Limb (tissue), 2 donors: ENCODE results near the gene FSTL3.
A peak's percentile ranks its signal among the peaks of the same experiment; 100 is the strongest.
"Not testable (repeated sequence)": the region's sequence is repeated elsewhere in the genome, so short reads cannot be mapped to it uniquely, and the experiment has no call there.

Source experiments
- DNase-seq, 2 donors: peaks; one replicate each; pipeline ENCODE4 v3.0.0-alpha.2; 2016; ENCODE audit errors: extremely low spot score in 2 of 2

The FSTL3 gene

DNA sequence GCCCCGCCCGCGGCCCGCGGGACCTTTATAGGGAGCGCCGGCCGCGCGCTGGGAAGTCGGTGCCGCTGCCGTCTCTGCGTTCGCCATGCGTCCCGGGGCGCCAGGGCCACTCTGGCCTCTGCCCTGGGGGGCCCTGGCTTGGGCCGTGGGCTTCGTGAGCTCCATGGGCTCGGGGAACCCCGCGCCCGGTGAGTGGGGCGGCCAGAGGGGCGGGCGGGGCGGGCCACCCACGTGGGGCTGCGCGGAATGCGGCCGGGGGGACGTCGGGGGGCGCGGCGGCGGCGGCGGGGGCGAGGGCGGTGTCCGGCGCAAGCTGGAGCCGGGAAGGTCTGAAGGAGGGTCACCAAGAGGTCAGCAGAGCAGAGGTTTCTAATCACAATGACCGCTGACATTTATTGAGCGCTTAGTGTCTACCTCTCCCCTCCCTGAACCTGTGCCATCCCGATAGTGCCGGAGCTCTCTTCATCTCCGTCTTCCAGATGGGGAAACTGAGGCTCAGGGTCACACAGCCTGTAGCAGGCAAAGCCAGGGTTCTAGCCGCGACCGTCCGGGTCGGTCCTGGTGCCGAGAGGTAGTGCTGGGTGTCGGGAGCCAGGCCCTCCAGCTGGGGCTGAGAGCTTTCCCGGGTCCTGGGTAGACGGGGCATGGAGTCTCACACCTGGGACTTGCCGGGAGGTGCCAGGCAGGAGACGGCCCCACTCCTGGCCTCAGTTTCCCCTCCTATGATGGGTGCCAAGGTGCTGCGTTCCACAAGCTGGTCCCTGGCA, at the start of gene FSTL3:
FSTL3 (plus strand) TSS at position 54 of the 767 bp plus-strand sequence; CDS start at position 86, 32 bp downstream.
- DNase-seq = peak in 1 of 2 donors; percentile 69

DNA sequence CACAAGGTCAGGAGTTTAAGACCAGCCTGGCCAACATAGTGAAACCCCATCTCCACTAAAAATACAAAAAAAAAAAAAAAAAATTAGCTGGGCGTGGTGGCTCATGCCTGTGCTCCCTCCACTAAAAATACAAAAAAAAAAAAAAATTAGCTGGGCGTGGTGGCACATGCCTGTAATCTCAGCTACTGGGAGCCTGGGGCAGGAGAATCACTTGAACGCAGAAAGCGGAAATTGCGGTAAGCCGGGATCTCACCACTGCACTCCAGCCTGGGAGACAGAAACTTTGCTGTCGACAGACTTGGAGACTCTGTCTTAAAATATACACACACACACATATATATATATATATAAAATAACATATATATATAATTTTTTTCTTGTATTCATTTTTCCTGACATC, 49.6 kb upstream of the FSTL3 start:
- DNase-seq = not testable (repeated sequence)

DNA sequence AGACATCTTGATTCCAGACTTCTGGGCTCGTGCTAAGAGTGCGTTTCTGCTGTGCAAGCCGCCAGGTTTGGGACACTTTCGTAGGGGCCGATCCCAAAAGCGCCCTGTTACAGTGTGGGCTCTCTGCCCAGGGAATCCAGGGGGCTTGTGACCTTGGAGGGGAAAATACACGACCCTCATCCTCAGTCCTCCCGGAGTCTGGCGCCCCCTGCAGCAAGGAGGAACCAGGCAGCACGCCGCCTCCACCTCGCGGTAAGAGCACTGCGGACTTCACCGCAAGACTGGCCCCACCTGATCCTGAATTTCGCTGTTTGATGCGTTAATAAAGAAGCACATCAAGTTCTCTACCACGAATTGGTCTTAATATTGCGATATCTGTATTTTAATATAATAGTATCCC, 48.0 kb upstream of the FSTL3 start:
- no peak for DNase-seq

DNA sequence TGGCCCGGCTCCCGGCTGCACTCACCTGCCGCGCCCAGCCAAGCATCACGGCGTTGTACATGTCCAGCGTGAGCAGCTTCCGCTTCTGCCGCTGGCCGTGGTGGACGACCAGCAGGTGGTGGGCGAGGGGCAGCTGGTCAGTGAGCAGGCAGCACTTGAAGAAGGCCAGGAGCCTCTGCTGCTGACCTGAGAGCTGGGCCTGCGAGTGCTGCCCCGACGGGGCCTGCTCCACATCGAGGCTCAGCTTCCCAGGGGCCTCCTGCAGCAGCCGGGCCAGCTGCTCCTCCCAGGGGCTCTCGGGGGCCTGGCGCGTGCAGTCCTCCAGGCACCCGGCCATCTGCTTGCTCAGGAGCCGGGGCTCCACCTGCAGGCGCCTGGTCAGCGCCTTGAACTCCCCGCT, 46.7 kb upstream of the FSTL3 start:
- DNase-seq = not testable (repeated sequence)

DNA sequence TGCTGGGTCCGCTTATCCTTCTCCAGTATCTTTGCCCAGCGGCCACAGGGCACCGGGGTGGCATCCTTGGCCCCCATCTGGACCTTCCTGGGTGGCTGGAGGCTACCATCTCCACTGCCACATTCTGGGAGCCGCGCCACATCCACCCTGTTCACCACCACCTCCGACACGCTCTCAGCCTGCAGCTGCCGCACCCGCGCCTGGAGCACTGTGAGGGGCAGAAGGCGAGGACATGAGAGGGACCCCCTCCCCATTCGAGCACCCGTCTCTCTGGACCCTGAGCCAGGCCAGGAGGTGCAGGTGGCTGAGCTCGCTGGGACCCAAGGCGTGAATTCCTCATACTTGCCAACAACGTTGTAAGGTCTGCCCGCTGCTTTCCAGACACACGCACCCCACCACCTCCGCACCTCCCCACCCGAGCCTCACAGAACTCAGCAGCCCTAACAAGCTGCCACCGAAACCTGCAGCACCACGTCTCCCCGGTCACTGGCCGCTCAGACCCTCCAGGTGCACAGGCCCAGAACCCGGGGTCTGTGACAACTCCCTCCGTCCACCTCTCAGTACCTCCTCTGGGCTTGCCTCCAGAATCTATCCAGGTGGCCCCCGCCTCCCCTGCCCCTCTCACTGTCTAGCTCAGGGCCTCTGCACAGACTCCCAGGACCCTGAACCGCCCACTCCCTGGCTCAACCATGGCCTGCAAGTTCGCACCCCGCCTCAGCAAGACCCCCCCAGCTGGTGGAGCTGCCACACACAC, 46.1 kb upstream of the FSTL3 start:
- DNase-seq = no peak

DNA sequence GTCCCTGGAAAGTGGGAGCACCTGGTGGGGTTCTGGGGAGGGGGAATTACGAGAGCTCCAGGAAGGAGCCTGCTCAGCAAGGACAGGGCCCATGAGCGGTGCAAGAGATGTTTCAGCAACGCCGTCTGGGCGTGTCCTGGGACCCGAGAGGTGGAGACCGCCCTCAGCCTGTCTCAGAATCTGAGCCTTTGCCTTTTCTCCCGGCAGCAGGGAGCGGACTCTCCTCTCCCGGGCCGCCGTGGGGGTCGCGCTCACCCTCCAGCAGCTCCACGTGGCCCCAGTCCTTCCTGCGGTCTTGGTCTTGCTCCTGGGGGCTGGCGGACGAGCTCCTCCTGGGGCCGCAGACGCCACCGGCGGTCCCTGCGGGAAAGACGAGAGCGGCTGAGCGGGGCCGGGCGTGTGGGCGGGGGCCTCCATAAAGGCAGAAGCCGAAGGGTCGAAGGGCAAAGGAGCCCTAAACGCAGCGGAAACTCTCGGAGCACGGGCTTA, 43.6 kb upstream of the FSTL3 start:
- DNase-seq = no peak

DNA sequence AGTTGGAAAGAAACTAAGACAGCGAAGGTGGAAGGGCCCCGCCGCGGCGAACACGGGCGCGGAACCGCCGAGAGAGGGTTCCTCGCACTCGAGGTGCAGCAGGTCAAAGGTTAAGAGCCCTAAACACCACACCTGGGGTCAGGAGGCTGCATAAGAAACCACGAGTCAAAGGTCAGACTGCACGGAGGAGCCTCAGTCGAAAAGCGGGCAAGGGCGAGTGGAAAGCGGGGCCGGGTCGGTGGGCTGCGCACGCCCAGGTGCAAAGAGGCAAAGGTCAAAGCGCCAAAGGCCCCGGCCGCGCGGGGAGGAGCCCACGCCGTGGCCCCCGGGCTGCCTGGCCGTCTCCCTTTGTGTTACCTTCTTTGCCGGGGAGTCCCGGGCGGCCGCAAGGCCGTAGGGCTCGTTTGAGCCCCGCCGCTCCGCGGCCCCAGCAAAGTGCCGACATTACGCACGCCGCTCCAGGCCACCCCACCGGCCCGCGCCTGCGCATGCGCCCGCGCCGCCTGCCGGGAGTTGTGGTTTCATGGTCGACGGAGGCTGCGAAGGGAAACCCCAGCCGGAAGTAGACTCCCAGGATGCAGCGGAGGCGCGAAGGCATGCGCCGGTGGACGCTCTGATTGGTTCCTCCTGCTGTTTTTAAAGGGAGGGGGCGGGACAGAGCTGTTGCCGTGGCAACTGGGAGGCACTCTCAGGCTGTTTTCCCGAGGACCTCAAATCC, 43.0 kb upstream of the FSTL3 start, which contains the start of gene POLRMT:
POLRMT (minus strand) TSS at position 470 of the 718 bp plus-strand sequence; CDS start at position 445, 25 bp downstream.
- peak; percentile 97 for DNase-seq

DNA sequence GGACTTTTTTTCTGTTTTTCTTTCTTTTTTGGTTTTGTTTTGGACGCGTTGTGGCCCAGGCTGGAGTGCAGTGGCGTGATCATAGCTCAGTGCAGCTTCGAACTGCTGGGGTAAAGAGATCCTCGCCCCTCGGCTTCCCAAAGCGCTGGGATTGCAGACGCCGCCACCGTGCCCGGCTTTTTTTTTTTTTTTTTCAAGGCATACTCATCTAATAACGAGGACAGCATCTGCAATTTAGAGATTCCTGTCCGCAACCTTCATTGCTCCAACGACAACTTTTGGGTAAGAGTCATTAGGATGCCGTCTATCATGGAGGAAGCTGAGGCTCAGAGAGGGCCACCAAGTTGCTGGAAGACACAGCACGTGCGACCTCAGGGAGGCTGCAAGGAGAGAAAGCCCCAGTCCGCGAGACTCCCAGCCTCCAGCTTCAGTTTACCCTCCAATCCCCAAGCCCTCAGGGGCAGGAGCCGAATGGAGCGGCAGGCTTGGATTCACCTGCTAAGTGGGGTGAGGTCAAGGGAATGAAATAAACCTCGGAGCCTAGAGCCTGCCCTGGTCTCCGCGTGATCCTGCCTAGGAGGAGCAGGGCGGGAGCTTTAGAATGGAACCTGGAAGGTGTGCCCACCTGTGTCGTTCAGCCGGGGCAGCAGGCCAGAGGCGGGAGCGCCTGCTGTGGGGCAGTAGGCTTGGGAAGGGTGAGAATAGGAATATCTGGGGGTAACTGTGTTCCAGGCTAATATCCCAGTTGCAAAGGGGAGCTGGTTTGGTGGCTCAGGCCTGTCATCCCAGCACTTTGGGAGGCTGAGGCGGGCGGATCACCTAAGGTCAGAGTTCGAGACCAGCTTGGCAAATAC, 42.2 kb upstream of the FSTL3 start:
- no peak for DNase-seq

DNA sequence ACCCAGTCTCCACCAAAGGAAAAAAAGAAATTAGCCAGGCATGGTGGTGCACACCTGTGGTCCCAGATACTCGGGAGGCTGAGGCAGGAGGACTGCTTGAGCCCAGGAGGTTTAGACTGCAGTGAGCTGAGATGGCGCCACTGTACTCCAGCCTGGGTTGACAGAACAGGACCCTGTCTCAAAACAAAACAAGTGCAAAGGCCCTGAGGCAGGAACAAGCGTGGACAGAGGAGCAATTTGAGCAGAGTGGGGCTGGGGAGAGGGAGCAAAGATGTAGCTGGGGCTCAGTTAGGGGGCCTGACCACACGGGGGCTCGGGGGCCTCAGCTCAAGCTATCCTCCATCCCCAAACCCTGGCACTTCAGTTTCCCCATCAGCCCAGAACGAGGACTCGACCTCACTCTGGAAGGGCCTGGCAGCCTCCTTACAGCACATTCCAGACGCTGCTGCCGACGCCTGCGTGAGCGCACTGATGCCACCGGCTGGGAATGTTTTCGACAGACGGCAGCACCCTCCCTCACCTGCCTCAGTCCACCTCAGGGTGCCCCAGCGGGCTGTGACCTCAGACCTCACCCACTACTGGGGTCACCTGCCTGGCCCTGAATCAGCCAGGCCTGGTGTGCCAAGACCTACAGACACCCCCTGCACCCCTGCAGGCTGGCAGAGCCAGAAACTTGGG, 41.1 kb upstream of the FSTL3 start:
- no peak for DNase-seq

DNA sequence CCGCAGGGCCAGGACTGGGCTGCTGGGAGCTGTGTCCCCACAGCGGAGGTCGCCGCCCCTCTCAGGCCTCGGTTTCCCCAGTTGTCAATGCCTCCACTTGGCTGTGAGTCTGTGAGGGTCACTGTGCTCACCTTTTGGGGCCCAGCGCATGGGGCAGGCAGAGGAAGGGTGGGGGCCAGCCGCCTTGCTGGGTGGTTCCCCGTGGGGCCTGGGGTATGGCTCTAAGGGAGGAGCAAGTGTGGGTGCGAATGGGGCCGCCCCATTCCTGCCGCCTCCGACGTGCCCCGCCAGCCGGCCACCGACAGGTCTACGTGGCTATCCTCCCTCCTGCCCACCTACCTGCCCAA, 37.3 kb upstream of the FSTL3 start:
- DNase-seq = no peak

DNA sequence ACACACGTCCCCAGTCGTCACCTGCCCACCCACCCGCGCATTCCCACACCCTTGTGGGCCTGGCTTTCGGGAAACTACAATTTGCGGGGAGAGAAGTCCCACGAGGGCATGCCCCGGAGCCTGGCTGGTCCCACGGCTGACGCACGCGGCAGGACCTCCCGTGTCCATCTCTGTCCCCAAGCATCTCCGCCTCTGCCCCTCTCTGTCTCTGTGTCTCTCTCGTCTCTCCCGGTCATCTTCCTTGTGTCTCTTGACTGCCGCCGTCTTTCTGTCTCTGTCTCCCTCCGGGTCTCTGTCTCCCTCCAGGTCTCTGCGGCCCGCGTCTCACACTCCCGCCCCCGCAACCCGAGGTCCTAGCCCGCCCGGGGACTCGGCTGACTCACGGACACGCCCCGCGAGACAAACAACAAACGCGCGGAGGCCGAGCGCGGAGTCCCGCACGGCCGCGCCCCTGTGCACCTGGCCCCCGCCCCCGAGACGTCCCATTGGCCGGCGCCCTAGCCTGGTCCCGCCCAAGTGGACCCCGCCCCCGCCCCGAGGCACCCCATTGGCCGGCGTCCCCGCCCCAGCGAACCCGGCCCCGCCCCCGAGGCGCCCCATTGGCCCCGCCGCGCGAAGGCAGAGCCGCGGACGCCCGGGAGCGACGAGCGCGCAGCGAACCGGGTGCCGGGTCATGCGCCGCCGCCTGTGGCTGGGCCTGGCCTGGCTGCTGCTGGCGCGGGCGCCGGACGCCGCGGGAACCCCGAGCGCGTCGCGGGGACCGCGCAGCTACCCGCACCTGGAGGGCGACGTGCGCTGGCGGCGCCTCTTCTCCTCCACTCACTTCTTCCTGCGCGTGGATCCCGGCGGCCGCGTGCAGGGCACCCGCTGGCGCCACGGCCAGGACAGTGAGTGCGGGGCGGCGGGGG, 36.7 kb upstream of the FSTL3 start, which contains the start of gene FGF22:
FGF22 (plus strand) TSS at position 627 of the 908 bp plus-strand sequence; CDS start at position 674, 47 bp downstream.
- DNase-seq = peak; percentile 69 to 97

DNA sequence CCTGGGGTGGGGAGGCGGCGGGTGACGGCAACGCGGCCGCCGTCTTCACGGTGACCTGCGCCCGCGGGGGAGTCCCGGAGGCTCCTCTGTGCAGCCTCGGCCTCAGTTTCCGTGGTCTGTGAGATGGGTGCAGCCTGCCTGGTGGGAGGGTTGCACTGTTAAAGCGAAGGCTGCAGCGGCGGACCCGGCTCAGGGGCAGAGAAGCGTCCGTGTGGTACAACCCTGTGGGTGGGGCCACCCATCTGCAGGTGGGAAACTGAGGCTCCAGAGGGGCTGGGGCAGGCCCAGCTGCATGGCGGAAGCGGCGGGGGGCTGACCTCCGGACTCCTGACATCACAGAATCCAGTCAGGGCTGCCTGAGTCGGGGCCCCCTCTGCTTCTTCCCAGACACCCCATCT, 36.0 kb upstream of the FSTL3 start:
- DNase-seq = no peak

DNA sequence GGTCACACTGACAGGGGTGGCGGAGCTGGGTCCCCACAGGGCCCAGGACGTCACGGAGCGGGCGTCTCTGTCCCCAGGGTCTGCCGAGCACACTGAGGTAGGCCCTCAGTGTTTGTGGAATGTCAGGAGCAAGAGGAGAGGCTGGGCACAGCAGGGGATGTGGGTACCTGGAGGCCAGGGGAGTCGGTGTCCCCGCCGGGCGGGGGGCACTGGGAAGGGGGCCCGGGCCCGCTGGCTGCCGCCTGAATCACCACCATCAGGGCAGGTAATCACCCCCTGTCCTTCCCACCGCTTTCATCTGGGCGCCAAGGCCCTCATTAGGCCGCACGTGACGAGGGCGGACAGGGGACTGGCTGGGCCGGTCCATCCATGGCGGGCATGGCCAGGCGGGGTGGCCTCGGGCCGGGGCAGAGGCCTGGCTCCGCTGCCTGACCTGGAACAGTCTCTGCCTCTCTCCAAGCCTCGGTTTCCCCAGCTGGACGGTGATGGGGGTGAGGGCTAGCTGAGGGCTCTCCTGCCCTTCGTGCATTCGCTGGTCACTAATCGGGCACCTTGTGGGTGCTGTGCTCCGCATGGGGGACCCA, 35.5 kb upstream of the FSTL3 start:
- no peak for DNase-seq

DNA sequence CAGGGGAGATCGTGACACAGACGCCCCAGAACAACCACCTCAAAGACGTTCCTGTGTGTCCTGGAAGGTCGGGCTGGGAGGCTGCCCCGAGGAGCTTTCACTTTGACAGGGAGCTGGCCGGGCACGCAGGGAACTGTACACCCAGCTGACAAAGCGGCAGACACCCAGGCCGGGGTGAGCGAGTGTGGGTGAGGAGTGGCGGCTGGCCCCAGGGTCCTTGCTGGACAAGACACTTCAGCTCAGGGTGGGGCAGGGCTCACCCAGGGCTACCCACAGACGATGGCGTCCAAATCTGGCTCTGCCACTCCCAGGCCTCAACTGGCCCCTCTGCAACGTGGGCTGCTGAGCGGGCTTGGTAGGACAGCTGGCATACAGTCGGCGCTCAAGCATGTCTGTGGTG, 34.5 kb upstream of the FSTL3 start:
- no peak for DNase-seq

DNA sequence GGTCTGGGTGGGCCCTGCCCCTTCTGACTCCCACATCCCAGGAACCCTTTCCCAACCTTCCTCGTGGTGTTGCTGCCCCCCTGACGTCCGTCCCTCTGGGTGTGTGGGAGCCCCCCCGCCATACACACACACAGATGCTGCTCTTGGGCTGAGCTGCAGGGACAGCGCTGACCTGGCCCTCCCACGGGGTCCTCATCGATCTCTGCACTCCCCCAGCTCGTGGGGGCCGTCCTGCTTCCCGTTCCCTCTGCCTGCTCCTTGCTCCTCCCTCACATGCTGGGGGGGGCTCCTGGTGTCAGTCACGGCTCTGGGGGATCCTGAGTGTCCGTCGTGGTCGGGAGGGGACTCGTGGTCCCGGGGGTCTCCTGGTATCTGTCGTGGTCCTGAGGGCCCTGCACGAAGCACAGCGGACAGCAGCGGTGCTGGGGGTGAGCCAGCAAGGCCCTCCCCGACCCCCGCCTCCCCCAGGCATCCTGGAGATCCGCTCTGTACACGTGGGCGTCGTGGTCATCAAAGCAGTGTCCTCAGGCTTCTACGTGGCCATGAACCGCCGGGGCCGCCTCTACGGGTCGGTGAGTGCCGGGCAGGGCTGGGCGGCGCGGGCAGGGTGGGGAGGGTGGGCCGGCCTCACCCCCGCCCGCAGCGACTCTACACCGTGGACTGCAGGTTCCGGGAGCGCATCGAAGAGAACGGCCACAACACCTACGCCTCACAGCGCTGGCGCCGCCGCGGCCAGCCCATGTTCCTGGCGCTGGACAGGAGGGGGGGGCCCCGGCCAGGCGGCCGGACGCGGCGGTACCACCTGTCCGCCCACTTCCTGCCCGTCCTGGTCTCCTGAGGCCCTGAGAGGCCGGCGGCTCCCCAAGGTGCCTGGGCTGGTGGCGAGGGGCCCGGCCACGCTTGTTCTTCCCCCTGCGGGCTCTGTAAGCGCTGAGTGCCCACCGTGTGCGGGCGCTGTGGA, 33.1 kb upstream of the FSTL3 start:
- DNase-seq = no peak

DNA sequence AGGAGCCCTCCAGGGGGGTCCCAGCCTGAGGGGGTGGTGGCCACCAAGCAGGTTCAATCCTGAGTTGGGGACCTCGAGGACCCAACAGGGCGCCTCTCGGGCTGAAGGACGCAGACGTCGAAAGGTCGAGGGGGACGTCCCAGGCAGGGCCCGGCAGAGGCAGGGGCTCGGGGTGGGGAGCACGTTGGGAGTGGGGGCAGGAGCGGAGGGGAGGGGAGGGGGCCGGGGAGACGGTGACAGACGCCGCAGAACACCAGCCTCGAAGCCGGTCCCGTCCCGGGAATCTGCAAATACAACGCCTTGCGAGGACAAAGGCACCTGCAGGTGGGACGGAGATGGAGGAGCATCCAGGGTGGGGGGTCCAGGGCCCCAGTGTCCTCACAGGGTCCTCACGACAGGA, 32.5 kb upstream of the FSTL3 start:
- DNase-seq = no peak

DNA sequence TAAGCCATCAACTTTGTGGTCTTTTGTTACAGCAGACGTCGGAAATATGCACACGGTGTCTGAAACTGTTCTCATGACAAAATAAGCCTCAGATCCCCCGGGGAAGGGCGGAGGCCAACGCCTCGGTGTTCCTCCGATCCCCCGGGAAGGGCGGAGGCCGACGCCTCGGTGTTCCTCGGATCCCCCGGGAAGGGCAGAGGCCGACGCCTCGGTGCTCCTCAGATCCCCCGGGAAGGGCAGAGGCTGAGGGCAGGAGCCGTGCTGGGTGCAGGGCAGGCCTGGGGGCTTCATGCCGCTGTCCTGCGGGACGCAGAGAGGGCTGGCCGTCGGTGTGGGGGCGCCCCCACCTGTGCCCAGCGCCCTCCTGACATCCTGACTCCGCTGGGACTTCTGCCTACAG, 31.8 kb upstream of the FSTL3 start:
- no peak for DNase-seq

DNA sequence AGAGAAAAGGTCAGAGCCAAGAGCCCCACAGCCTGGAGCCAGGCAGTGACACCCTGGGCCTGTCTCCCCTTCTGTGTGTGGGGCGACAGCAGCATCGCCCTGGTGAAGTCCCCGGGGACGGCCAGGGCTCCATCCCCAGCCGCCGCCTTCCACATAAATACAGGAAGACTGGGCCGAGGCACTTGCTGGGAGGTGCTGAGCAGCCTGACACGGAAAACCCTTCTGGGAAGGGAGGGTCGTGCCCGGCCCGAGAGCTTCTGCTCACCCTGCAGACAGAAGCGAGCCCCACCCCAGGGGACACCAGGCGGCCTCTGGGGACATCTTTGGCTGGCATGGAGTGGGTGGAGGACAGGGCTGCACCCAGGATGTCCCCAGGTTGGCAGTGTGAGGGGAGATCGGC, 31.4 kb upstream of the FSTL3 start:
- DNase-seq = no peak
